Skin epidermis (tissue), 12 donors: Measurements from ENCODE around the gene PCDHB2.
A peak's percentile ranks its signal among the peaks of the same experiment; 100 is the strongest.
"Not testable (repeated sequence)": the region's sequence is repeated elsewhere in the genome, so short reads cannot be mapped to it uniquely, and the experiment has no call there.

ENCODE experiments used
- H3K27ac ChIP-seq, 21 experiments: fragments of 200-600 bp; sonication (generic) in 11 of 21; one replicate each; pipeline ENCODE4 v1.5.0; 2020; ENCODE audit warnings: mild to moderate bottlenecking in 3 of 21, inconsistent platforms in 2 of 21, moderate library complexity in 2 of 21
- H3K4me3 ChIP-seq, 7 experiments: fragments of 200-600 bp; sonication (generic) in 2 of 7; one replicate each; pipeline ENCODE4 v1.5.0; 2020; ENCODE audit warnings: inconsistent platforms in 2 of 7, mild to moderate bottlenecking in 2 of 7, moderate library complexity in 1 of 7

Gene PCDHB2

GRCh38 chr5:141135030-141135717 is 40.8 kb downstream of the PCDHB2 start, which contains the start of gene PCDHB5:
Gene PCDHB5, plus strand, starts transcription at chr5:141135206. Its CDS starts 229 bp downstream, at chr5:141135435.
- Histone ChIP-seq H3K27ac (no peak within 1 kb of the TSS), H3K4me3 (peak within 1 kb of the TSS in 1 of 7 experiments; percentile 17)

- no peak overlapping the region for H3K27ac ChIP-seq
- peak overlapping the region in 1 of 7 experiments; percentile 17 for H3K4me3 ChIP-seq
Observed at GRCh38 chr5:141135718-141136266, 41.4 kb downstream of the PCDHB2 start.

- not testable (repeated sequence) for H3K4me3 ChIP-seq, H3K27ac ChIP-seq
Observed at GRCh38 chr5:141137346-141137745, 42.9 kb downstream of the PCDHB2 start.
